ENCODE results near the gene WDFY4.

DNA sequence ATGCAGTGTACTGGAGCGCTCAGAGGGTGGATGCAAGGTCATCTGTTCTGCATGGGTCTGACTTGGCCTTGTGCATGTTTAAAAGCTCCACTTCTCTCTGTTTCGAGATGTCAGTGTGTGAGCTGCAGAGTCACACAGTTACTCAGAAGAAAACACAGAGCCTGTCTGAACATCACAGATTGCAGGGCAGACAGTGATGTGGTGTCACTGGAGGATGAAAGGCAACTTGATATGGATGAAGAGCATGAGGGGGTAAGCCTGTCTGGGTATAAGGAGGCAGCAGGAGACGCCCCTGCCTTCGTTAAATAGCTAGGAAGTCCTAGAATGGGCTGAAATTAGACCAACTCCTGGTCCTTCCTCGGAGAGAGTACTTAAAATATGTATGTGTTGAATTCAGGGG, 322.5 kb downstream of the WDFY4 start:
- TF ChIP-seq, protein P1, sequence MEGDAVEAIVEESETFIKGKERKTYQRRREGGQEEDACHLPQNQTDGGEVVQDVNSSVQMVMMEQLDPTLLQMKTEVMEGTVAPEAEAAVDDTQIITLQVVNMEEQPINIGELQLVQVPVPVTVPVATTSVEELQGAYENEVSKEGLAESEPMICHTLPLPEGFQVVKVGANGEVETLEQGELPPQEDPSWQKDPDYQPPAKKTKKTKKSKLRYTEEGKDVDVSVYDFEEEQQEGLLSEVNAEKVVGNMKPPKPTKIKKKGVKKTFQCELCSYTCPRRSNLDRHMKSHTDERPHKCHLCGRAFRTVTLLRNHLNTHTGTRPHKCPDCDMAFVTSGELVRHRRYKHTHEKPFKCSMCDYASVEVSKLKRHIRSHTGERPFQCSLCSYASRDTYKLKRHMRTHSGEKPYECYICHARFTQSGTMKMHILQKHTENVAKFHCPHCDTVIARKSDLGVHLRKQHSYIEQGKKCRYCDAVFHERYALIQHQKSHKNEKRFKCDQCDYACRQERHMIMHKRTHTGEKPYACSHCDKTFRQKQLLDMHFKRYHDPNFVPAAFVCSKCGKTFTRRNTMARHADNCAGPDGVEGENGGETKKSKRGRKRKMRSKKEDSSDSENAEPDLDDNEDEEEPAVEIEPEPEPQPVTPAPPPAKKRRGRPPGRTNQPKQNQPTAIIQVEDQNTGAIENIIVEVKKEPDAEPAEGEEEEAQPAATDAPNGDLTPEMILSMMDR (IDR thresholded peaks at IDR 0.05), result no peak
- TF ChIP-seq POLR2A (IDR thresholded peaks at IDR 0.05), result no peak
